GM12892 (cell line): ENCODE measurements around the gene PAEP.

Experiments used
- POLR2A ChIP-seq: IDR thresholded peaks from 2 replicates; pipeline ENCODE4 v1.6.1; 2011; ENCODE audit warnings: low read depth, low read length, control low read depth
- POLR2AphosphoS5 ChIP-seq: IDR thresholded peaks from 2 replicates; pipeline ENCODE4 v1.6.1; 2011; ENCODE audit warnings: low read depth, low read length, control low read depth
- TAF1 ChIP-seq: IDR thresholded peaks from 2 replicates; pipeline ENCODE4 v1.6.1; 2011; ENCODE audit warnings: low read depth, mild to moderate bottlenecking, control low read depth, low read length, borderline replicate concordance

- TF ChIP-seq POLR2A: no peak
- TF ChIP-seq POLR2AphosphoS5: no peak
- TF ChIP-seq TAF1: no peak
These were observed 45.3 kb downstream of the PAEP start for GRCh38 chr9:135606885-135607259.
